PFSK-1 (cell line): ENCODE data around the gene WIPF3.

Experiments used
- FOXP2 ChIP-seq: optimal IDR thresholded peaks from 2 replicates; pipeline ENCODE3; 2011; ENCODE audit warnings: borderline replicate concordance, control low read depth, inconsistent platforms; ENCODE audit not compliant: insufficient read depth; ENCODE audit errors: extremely low read length, extremely low read depth
- POLR2AphosphoS5 ChIP-seq: IDR thresholded peaks from 2 replicates; pipeline ENCODE4 v1.6.1; 2012; ENCODE audit warnings: low read depth, mild to moderate bottlenecking, control low read depth, low read length, moderate library complexity

DNA sequence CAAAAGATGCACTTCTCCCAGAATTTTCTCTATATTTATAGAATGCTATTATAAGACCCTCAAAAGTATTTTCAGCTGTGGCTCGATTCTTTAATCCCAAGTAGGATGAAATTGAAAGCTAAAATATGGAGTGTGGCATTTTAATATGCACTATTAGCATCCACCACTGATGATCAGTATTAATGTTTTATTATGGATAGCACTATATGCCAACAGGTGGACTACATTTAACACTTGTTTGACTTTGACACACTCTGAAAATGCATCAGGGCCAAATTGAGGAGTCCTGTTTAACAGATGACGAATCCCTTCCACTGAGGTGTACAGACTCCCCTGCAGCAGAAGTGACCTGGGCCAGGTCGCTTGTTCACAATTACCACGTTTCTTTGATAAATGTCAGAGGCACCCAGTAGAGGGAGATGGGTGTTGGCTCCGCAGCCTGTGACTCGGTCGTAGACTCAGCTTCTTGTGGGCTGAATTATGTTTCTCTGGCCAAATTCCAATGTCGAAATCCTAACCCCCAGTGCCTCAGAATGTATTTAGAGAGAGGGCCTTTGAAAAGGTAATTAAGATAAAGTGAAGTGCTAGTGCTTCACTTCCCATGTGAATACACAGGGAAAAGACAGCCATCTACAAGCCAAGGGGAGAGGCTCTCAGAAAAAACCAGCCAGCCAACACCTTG, 48.1 kb downstream of the WIPF3 start:
- TF ChIP-seq FOXP2 (no peak), POLR2AphosphoS5 (no peak)
